ENCODE data around the gene KIAA0040. TPM values are rescaled to one million over a fixed set of nuclear protein-coding genes. Genes with fewer than 3 reads are reported as not detected.

KIAA0040 gene
- total and polyA plus RNA-seq, 10 of the 15 experiments (the other 5 are each of a cell fraction or from before 2014, with no cell fraction given) = 7.6 to 47.7 (median 23.5) TPM

GRCh38 chr1:175145899-175146528, 46.6 kb downstream of the KIAA0040 start:
- Histone ChIP-seq H3K4me2 (ENCODE audit: control insufficient read depth, insufficient read depth) (no peak overlapping the region), H3K79me2 (ENCODE audit: control insufficient read depth, insufficient read depth, low read length) (no peaks in the 10 kb centered on the region), H3K9me3 (replicated peaks; ENCODE audit: control insufficient read depth, insufficient read depth, low read length) (no peaks in the 10 kb centered on the region; the same call in 1 of the 3 replicates), H3K4me3 (no peak overlapping the region), H3K36me3 (ENCODE audit: control insufficient read depth in 2 of 2, insufficient read depth in 2 of 2, low read length in 1 of 2) (no peaks in the 10 kb centered on the region), H2AFZ (ENCODE audit: control insufficient read depth, low read depth, low read length) (no peak overlapping the region), H3K27me3 (replicated peaks in 1 of 2; ENCODE audit: control insufficient read depth in 2 of 2, insufficient read depth in 2 of 2, low read length in 1 of 2) (peaks cover 0 to 2% of the 10 kb centered on the region in 2 experiments; a peak in 2 of 4 replicates), H3K4me1 (ENCODE audit: control insufficient read depth, insufficient read depth, low read length) (peaks cover 17% of the 10 kb centered on the region), H3K9ac (ENCODE audit: control insufficient read depth, insufficient read depth, low read length) (no peak overlapping the region), H3K27ac (ENCODE audit: control insufficient read depth, insufficient read depth) (no peak overlapping the region), H4K20me1 (ENCODE audit: control insufficient read depth, insufficient read depth) (no peaks in the 10 kb centered on the region)
- 30% methylated on average over 7 of the region's 7 CpGs for WGBS (ENCODE audit: insufficient coverage, insufficient replicate concordance, low lambda C conversion rate, missing lambda C conversion rate)
- ATAC-seq (no peak), DNase-seq (ENCODE audit: low read depth, low spot score) (no peak), FAIRE-seq (no peak)
- ChIA-PET CTCF (interaction anchor here (0.5 to 13.1 kb wide), 49 partner anchors 9 to 1124 kb away, joined by 3 to 482 read pairs (median 4); partner anchors contain the start of genes MRPS14 and RC3H1), RAD21 (ENCODE audit: unreplicated experiment) (interaction anchor here (0.7 to 9.9 kb wide), 16 partner anchors 9 to 1377 kb away, joined by 3 to 191 read pairs (median 4); partner anchors contain the start of genes CACYBP and MRPS14), SMC1A (ENCODE audit: uncharacterized antibody, unreplicated experiment) (interaction anchor here (0.5 to 8.9 kb wide), 26 partner anchors 9 to 736 kb away, joined by 3 to 208 read pairs (median 4); partner anchors contain the start of gene MRPS14), POLR2A (interaction anchor here (1.2 kb wide), 1 partner anchor 117 kb away, joined by 4 read pairs; no protein-coding TSS in a partner anchor)
- in situ Hi-C loops (cut with MboI) = no loop called here
- no TSS peak for BruUV-seq (replicated peaks)
- intact Hi-C loops (cut with micrococcal nuclease; ENCODE audit: unreplicated experiment) = loop anchor here (1.0 kb wide), 1 partner anchor 117 kb away; no protein-coding TSS in a partner anchor
- TF ChIP-seq CBX3 (IDR thresholded peaks at IDR 0.05; ENCODE audit: borderline replicate concordance, low read depth) (no peak), KLF5 (IDR thresholded peaks at IDR 0.05; ENCODE audit: partially characterized antibody) (no peak), NR2F1 (conservative IDR thresholded peaks at IDR 0.05) (no peak), ELK1 (IDR thresholded peaks at IDR 0.05; ENCODE audit: low read depth, low read length) (no peak), MAX (IDR thresholded peaks at IDR 0.05; ENCODE audit: low read depth, low read length) (no peak), MEF2B (IDR thresholded peaks at IDR 0.05; ENCODE audit: partially characterized antibody, poor library complexity, severe bottlenecking) (no peak), NBN (IDR thresholded peaks at IDR 0.05) (no peak), MTA2 (IDR thresholded peaks at IDR 0.05; ENCODE audit: low read depth) (no peak), TAF1 (IDR thresholded peaks at IDR 0.05; ENCODE audit: borderline replicate concordance, low read depth, low read length) (no peak), EZH2 (IDR thresholded peaks at IDR 0.05; ENCODE audit: borderline replicate concordance, control insufficient read depth, low read depth, low read length) (no peak), SIX5 (IDR thresholded peaks at IDR 0.05; ENCODE audit: low read depth, low read length, severe bottlenecking) (no peak), ZNF217 (IDR thresholded peaks at IDR 0.05) (no peak), REST (IDR thresholded peaks at IDR 0.05; ENCODE audit: low read depth, low read length) (no peak), POLR2AphosphoS5 (IDR thresholded peaks at IDR 0.05; ENCODE audit: low read length) (no peak), PAX8 (IDR thresholded peaks at IDR 0.05) (no peak), MEF2A (IDR thresholded peaks at IDR 0.05; ENCODE audit: insufficient read depth, low read depth, low read length) (no peak)
